Measurements from ENCODE around the gene NCOA1.

DNA sequence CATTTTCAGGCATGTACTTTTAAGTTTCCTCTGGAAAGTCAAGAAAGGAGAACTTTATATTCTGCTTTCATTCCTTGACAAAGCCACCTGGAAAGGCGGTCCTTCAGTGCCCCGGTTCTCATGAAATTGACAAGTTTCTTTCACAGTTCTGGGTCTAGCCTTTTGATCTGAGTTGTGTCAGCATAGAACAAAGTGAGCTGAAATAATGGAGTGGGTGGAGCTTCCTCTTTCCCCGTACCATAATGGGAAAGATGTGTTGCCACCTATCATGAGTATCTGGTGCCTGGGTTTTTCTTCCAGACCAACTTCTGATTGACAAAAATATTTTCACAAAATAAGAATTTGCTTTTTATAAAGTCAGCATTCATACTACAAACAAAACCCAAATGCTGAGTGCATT, 252.9 kb downstream of the NCOA1 start:
- TF ChIP-seq ZFP30 (CRISPR knock-in tag; IDR thresholded peaks at IDR 0.05) (no peak), RARB (CRISPR knock-in tag; IDR thresholded peaks at IDR 0.05) (no peak), CSDC2 (CRISPR knock-in tag; IDR thresholded peaks at IDR 0.05) (no peak), BACH2 (CRISPR knock-in tag; IDR thresholded peaks at IDR 0.05; ENCODE audit: borderline replicate concordance) (no peak), TCF4 (CRISPR knock-in tag; IDR thresholded peaks at IDR 0.05; ENCODE audit: borderline replicate concordance) (no peak), ZFP3 (CRISPR knock-in tag; IDR thresholded peaks at IDR 0.05) (no peak), ZNF565 (CRISPR knock-in tag; conservative IDR thresholded peaks at IDR 0.05; ENCODE audit: low read depth) (no peak), ARNTL (CRISPR knock-in tag; IDR thresholded peaks at IDR 0.05; ENCODE audit: borderline replicate concordance, low read depth) (no peak), ZNF8 (CRISPR knock-in tag; IDR thresholded peaks at IDR 0.05) (no peak), SNAI2 (CRISPR knock-in tag; IDR thresholded peaks at IDR 0.05) (no peak)
- TF ChIP-seq, protein P1, sequence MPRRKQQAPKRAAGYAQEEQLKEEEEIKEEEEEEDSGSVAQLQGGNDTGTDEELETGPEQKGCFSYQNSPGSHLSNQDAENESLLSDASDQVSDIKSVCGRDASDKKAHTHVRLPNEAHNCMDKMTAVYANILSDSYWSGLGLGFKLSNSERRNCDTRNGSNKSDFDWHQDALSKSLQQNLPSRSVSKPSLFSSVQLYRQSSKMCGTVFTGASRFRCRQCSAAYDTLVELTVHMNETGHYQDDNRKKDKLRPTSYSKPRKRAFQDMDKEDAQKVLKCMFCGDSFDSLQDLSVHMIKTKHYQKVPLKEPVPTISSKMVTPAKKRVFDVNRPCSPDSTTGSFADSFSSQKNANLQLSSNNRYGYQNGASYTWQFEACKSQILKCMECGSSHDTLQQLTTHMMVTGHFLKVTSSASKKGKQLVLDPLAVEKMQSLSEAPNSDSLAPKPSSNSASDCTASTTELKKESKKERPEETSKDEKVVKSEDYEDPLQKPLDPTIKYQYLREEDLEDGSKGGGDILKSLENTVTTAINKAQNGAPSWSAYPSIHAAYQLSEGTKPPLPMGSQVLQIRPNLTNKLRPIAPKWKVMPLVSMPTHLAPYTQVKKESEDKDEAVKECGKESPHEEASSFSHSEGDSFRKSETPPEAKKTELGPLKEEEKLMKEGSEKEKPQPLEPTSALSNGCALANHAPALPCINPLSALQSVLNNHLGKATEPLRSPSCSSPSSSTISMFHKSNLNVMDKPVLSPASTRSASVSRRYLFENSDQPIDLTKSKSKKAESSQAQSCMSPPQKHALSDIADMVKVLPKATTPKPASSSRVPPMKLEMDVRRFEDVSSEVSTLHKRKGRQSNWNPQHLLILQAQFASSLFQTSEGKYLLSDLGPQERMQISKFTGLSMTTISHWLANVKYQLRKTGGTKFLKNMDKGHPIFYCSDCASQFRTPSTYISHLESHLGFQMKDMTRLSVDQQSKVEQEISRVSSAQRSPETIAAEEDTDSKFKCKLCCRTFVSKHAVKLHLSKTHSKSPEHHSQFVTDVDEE (CRISPR knock-in tag; IDR thresholded peaks at IDR 0.05): no peak
- TF ChIP-seq, protein P2, sequence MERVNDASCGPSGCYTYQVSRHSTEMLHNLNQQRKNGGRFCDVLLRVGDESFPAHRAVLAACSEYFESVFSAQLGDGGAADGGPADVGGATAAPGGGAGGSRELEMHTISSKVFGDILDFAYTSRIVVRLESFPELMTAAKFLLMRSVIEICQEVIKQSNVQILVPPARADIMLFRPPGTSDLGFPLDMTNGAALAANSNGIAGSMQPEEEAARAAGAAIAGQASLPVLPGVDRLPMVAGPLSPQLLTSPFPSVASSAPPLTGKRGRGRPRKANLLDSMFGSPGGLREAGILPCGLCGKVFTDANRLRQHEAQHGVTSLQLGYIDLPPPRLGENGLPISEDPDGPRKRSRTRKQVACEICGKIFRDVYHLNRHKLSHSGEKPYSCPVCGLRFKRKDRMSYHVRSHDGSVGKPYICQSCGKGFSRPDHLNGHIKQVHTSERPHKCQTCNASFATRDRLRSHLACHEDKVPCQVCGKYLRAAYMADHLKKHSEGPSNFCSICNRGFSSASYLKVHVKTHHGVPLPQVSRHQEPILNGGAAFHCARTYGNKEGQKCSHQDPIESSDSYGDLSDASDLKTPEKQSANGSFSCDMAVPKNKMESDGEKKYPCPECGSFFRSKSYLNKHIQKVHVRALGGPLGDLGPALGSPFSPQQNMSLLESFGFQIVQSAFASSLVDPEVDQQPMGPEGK (CRISPR knock-in tag; IDR thresholded peaks at IDR 0.05; ENCODE audit: borderline replicate concordance): no peak
- TF ChIP-seq, protein P3, sequence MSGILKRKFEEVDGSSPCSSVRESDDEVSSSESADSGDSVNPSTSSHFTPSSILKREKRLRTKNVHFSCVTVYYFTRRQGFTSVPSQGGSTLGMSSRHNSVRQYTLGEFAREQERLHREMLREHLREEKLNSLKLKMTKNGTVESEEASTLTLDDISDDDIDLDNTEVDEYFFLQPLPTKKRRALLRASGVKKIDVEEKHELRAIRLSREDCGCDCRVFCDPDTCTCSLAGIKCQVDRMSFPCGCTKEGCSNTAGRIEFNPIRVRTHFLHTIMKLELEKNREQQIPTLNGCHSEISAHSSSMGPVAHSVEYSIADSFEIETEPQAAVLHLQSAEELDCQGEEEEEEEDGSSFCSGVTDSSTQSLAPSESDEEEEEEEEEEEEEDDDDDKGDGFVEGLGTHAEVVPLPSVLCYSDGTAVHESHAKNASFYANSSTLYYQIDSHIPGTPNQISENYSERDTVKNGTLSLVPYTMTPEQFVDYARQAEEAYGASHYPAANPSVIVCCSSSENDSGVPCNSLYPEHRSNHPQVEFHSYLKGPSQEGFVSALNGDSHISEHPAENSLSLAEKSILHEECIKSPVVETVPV (CRISPR knock-in tag; IDR thresholded peaks at IDR 0.05): no peak
- TF ChIP-seq, protein P4, sequence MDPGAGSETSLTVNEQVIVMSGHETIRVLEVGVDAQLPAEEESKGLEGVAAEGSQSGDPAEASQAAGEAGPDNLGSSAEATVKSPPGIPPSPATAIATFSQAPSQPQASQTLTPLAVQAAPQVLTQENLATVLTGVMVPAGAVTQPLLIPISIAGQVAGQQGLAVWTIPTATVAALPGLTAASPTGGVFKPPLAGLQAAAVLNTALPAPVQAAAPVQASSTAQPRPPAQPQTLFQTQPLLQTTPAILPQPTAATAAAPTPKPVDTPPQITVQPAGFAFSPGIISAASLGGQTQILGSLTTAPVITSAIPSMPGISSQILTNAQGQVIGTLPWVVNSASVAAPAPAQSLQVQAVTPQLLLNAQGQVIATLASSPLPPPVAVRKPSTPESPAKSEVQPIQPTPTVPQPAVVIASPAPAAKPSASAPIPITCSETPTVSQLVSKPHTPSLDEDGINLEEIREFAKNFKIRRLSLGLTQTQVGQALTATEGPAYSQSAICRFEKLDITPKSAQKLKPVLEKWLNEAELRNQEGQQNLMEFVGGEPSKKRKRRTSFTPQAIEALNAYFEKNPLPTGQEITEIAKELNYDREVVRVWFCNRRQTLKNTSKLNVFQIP (CRISPR knock-in tag; IDR thresholded peaks at IDR 0.05; ENCODE audit: borderline replicate concordance, low read depth): no peak

All from SK-N-SH treated with all-trans-retinoic acid at 6 μM for 48 hours (cell line).